Vagina (tissue), 2 donors: ENCODE results near the gene SLC44A1. TPM values are rescaled to one million over a fixed set of nuclear protein-coding genes. Genes with fewer than 3 reads are reported as not detected.

ENCODE experiments used
- DNase-seq, 2 donors: peaks; one replicate each; pipeline ENCODE4 v3.0.0-alpha.2; 2017; ENCODE audit errors: extremely low spot score in 2 of 2
- H3K27ac ChIP-seq: fragments of 200-600 bp; sonication (generic); one replicate; pipeline ENCODE4 v1.5.1; 2019
- H3K27me3 ChIP-seq: fragments of 200-600 bp; sonication (generic); one replicate; pipeline ENCODE4 v1.5.1; 2019
- H3K36me3 ChIP-seq, 2 donors: fragments of 200-600 bp; sonication (generic); one replicate each; pipeline ENCODE4 v1.5.1; 2017 to 2019
- H3K4me1 ChIP-seq: fragments of 200-600 bp; sonication (generic); one replicate; pipeline ENCODE4 v1.5.1; 2019
- H3K4me3 ChIP-seq, 2 donors: fragments of 200-600 bp; sonication (generic); 1 replicate in 1 of 2; 2 replicates in 1 of 2; pipeline ENCODE4 v1.5.1; 2016 to 2019
- H3K9me3 ChIP-seq: fragments of 200-600 bp; sonication (generic); one replicate; pipeline ENCODE4 v1.5.1; 2019
- CTCF ChIP-seq, 3 experiments: fragments of 450-650 bp in 2 of 3; fragments of 200-600 bp in 1 of 3; sonication (generic) in 1 of 3; IDR thresholded peaks; one replicate each; pipeline ENCODE4 v1.5.1; 2017 to 2019; ENCODE audit warnings: antibody characterized with exemption in 3 of 3, mild to moderate bottlenecking in 2 of 3, moderate library complexity in 2 of 3
- POLR2A ChIP-seq, 2 donors: fragments of 450-650 bp; IDR thresholded peaks; one replicate each; pipeline ENCODE4 v1.6.1; 2017; ENCODE audit warnings: antibody characterized with exemption in 2 of 2, mild to moderate bottlenecking in 2 of 2, moderate library complexity in 2 of 2
- POLR2AphosphoS5 ChIP-seq, 2 donors: sonication (generic); formaldehyde crosslinking; IDR thresholded peaks; one replicate each; pipeline ENCODE4 v1.9.0; 2017; ENCODE audit warnings: antibody characterized with exemption in 2 of 2, mild to moderate bottlenecking in 2 of 2, low read depth in 1 of 2; ENCODE audit not compliant: insufficient read depth in 1 of 2
- intact Hi-C: fragments of 100-400 bp; cut with DNase I; formaldehyde crosslinking; loops from one replicate; pipeline ENCODE4 v1.15.1; 2023
- total RNA-seq: library from RNA; depleted of rRNA; stranded (reverse); fragments of >200 nt; gene quantifications from one replicate; pipeline ENCODE4 v1.2.3, GENCODE V29; 2016

SLC44A1 gene
- total RNA-seq, 1 donor from 2014 or later, result 67.3 TPM

- no peaks in the 10 kb centered on the region for H3K27me3 ChIP-seq
- H3K36me3 ChIP-seq, result no peaks in the 10 kb centered on the region
- peaks cover 6% of the 10 kb centered on the region for H3K4me1 ChIP-seq
- no peak overlapping the region for H3K4me3 ChIP-seq
- DNase-seq, result no peak
- intact Hi-C loops, result no loop called here
- no peaks in the 10 kb centered on the region for H3K9me3 ChIP-seq
- no peak overlapping the region for H3K27ac ChIP-seq
- no peak for TF ChIP-seq POLR2AphosphoS5 (IDR thresholded peaks at IDR 0.05; ENCODE audit: insufficient read depth in 1 of 2, low read depth in 1 of 2)
- no peak for TF ChIP-seq CTCF (IDR thresholded peaks at IDR 0.05)
- TF ChIP-seq POLR2A (IDR thresholded peaks at IDR 0.05), result no peak
Observed at GRCh38 chr9:105457560-105458294, 213.3 kb downstream of the SLC44A1 start.

- TF ChIP-seq POLR2A (IDR thresholded peaks at IDR 0.05), result no peak
- TF ChIP-seq POLR2AphosphoS5 (IDR thresholded peaks at IDR 0.05; ENCODE audit: insufficient read depth in 1 of 2, low read depth in 1 of 2), result no peak
- TF ChIP-seq CTCF (IDR thresholded peaks at IDR 0.05), result no peak
- H3K4me1 ChIP-seq, result peaks cover 6% of the 10 kb centered on the region
- no peaks in the 10 kb centered on the region for H3K9me3 ChIP-seq
- no peak overlapping the region for H3K4me3 ChIP-seq
- H3K36me3 ChIP-seq, result no peaks in the 10 kb centered on the region
- no peak overlapping the region for H3K27ac ChIP-seq
- DNase-seq, result no peak
- intact Hi-C loops, result no loop called here
- no peaks in the 10 kb centered on the region for H3K27me3 ChIP-seq
Observed at GRCh38 chr9:105458404-105458803, 214.0 kb downstream of the SLC44A1 start.

- intact Hi-C loops, result no loop called here
- Histone ChIP-seq H3K9me3 (no peaks in the 10 kb centered on the region), H3K36me3 (no peaks in the 10 kb centered on the region), H3K4me3 (no peak overlapping the region), H3K27me3 (no peaks in the 10 kb centered on the region), H3K4me1 (peaks cover 6% of the 10 kb centered on the region), H3K27ac (no peak overlapping the region)
- DNase-seq, result no peak
- TF ChIP-seq CTCF (IDR thresholded peaks at IDR 0.05), result no peak
- TF ChIP-seq POLR2AphosphoS5 (IDR thresholded peaks at IDR 0.05; ENCODE audit: insufficient read depth in 1 of 2, low read depth in 1 of 2), result no peak
- TF ChIP-seq POLR2A (IDR thresholded peaks at IDR 0.05), result no peak
Observed at GRCh38 chr9:105459336-105459735, 214.9 kb downstream of the SLC44A1 start.

- Histone ChIP-seq H3K36me3 (peaks cover 0 to 20% of the 10 kb centered on the region in 2 donors), H3K4me3 (no peak overlapping the region), H3K9me3 (no peaks in the 10 kb centered on the region), H3K4me1 (no peaks in the 10 kb centered on the region), H3K27ac (no peak overlapping the region), H3K27me3 (no peaks in the 10 kb centered on the region)
- no peak for DNase-seq
- TF ChIP-seq POLR2A (IDR thresholded peaks at IDR 0.05), result no peak
- no peak for TF ChIP-seq CTCF (IDR thresholded peaks at IDR 0.05)
- no peak for TF ChIP-seq POLR2AphosphoS5 (IDR thresholded peaks at IDR 0.05; ENCODE audit: insufficient read depth in 1 of 2, low read depth in 1 of 2)
- intact Hi-C loops, result no loop called here
Observed at GRCh38 chr9:105466898-105467455, 222.5 kb downstream of the SLC44A1 start.

- no peak overlapping the region for H3K4me3 ChIP-seq
- no peak for DNase-seq
- TF ChIP-seq CTCF (IDR thresholded peaks at IDR 0.05) (no peak), POLR2A (IDR thresholded peaks at IDR 0.05) (no peak), POLR2AphosphoS5 (IDR thresholded peaks at IDR 0.05; ENCODE audit: insufficient read depth in 1 of 2, low read depth in 1 of 2) (no peak)
- H3K36me3 ChIP-seq, result peaks cover 0 to 20% of the 10 kb centered on the region in 2 donors
- H3K27me3 ChIP-seq, result no peaks in the 10 kb centered on the region
- H3K4me1 ChIP-seq, result no peaks in the 10 kb centered on the region
- no peak overlapping the region for H3K27ac ChIP-seq
- intact Hi-C loops, result no loop called here
- no peaks in the 10 kb centered on the region for H3K9me3 ChIP-seq
Observed at GRCh38 chr9:105468875-105469274, 224.4 kb downstream of the SLC44A1 start.
